Omental fat pad (tissue), 4 donors: ENCODE results near the gene INIP. TPM values are rescaled to one million over a fixed set of nuclear protein-coding genes. Genes with fewer than 3 reads are reported as not detected.
"Not testable (repeated sequence)": the region's sequence is repeated elsewhere in the genome, so short reads cannot be mapped to it uniquely, and the experiment has no call there.

Experiments used
- ATAC-seq: fragments of 150-250 bp; one replicate; pipeline ENCODE4 v1.9.1; 2016; ENCODE audit warnings: mild to moderate bottlenecking, moderate library complexity; ENCODE audit not compliant: low FRiP score
- DNase-seq: peaks from one replicate; pipeline ENCODE4 v3.0.0-alpha.2; 2019; ENCODE audit warnings: low spot score
- total RNA-seq, 4 donors: library from RNA; depleted of rRNA; stranded (reverse); fragments of >200 nt; gene quantifications; one replicate each; pipeline ENCODE4 v1.1.0, GENCODE V29; 2016
- TF ChIP-seq, protein P1 (sequence below), 3 donors: fragments of 450-650 bp; IDR thresholded peaks; one replicate each; pipeline ENCODE4 v1.5.1; 2016 to 2017; ENCODE audit warnings: antibody characterized with exemption in 3 of 3, mild to moderate bottlenecking in 3 of 3, moderate library complexity in 2 of 3

INIP gene
- total RNA-seq, 4 donors from 2014 or later = 11.2 to 16.1 (median 13.6) TPM

DNA sequence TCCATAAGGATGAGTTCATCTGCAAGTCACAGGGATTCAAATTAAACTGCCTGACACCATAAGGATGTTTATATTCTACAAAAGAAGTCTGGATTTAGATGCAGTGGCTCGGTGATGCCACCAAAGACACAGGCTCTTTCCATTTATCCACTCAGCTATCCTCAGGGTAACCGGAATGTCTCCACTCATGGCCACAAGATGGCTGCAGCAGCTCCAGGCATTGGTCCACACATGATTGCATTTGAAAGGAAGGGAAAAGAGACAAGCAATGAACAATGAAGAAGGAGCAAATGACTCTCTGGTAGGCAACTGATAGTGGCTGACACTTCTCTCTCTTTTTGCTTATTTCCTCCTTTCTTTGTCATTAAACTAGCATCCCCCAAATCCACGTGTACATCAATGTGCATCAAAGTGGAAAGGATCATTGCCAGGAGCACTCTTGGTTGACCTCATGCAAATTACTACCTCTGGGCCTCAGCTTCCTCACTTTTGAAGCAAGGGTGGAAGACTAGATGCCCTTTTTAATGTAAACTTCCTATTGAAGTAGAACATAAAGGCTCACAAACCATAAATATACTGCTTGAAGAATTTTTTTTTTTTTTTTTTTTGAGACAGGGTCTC, 25.4 kb upstream of the INIP start:
- TF ChIP-seq, protein P1, sequence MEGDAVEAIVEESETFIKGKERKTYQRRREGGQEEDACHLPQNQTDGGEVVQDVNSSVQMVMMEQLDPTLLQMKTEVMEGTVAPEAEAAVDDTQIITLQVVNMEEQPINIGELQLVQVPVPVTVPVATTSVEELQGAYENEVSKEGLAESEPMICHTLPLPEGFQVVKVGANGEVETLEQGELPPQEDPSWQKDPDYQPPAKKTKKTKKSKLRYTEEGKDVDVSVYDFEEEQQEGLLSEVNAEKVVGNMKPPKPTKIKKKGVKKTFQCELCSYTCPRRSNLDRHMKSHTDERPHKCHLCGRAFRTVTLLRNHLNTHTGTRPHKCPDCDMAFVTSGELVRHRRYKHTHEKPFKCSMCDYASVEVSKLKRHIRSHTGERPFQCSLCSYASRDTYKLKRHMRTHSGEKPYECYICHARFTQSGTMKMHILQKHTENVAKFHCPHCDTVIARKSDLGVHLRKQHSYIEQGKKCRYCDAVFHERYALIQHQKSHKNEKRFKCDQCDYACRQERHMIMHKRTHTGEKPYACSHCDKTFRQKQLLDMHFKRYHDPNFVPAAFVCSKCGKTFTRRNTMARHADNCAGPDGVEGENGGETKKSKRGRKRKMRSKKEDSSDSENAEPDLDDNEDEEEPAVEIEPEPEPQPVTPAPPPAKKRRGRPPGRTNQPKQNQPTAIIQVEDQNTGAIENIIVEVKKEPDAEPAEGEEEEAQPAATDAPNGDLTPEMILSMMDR (IDR thresholded peaks at IDR 0.05) = no peak
- ATAC-seq (no peak), DNase-seq (no peak)

DNA sequence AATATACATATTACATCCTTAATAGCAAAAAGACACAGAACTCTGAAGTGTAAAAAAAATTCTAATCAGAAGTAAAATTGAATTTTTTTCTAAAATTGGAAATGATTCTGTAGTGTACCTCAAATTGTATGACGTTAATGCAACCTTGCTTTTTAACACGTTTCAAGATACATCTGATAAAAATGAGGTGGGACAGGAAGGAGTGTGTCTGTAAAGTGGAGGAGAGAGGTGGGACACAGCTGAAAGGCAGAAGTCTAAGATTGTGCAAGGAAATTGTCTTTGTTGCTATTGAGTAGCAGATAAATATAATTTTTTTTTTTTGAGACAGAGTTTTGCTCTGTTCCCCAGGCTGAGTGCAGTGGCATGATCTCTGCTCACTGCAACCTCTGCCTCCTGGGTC, 17.0 kb upstream of the INIP start:
- TF ChIP-seq, protein P1 (IDR thresholded peaks at IDR 0.05) = no peak
- DNase-seq (no peak), ATAC-seq (no peak)

DNA sequence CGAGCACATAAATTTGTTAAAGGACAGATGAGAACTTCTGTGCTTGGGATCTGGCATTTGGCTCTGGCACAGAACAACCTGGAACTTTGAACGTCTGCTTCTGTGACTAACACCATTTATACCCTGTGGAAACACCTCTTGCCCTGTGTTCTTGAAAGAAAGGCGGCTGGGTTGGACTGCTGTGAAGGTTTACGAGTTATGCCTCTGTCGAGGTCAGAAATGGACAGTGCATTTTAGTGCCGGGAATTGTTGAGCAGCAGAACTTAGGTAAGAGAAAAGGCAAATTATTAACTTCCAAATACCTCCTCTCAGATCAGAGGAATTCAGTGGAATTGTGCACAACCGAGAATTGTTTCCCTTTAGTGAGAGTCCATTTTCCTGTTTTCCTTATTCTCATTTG, 14.1 kb upstream of the INIP start:
- no peak for ATAC-seq
- TF ChIP-seq, protein P1 (IDR thresholded peaks at IDR 0.05) = no peak
- no peak for DNase-seq

DNA sequence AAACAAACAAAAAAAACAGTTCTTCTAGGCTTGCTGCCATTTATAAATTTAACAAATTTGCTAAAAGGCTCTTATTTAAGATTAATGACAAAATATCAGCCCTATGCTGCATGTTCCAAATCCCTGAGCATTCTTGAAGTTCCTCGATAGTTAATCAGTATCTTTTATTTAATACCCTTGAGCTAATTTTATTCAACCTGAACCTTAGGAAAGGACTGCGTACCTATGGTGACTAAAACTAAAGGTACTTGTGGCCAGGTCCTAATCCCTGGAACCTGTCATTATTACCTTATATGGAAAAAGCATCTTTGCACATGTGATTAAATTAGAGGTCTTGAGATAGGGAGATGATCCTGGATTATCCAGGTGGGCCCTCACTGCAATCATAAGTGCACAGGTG, 10.5 kb upstream of the INIP start:
- TF ChIP-seq, protein P1 (IDR thresholded peaks at IDR 0.05) = no peak
- DNase-seq = no peak
- ATAC-seq = no peak

DNA sequence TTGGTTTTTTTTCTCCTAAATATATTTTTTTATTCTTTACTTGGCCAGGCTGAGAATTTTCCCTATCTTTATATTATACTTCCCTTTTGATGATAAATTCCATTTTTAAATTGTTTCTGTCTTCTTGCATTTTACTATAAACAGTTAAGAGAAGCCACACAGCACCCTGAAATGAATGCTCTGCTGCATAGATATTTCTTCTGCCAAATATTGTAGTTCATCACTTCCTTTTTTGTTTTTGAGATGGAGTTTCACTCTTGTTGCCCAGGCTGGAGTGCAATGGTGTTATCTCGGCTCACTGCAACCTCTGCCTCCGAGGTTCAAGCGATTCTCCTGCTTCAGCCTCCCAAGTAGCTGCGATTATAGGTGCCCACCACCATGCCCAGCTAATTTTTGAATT, 8.5 kb upstream of the INIP start:
- DNase-seq (no peak), ATAC-seq (no peak)
- TF ChIP-seq, protein P1 (IDR thresholded peaks at IDR 0.05) = no peak

DNA sequence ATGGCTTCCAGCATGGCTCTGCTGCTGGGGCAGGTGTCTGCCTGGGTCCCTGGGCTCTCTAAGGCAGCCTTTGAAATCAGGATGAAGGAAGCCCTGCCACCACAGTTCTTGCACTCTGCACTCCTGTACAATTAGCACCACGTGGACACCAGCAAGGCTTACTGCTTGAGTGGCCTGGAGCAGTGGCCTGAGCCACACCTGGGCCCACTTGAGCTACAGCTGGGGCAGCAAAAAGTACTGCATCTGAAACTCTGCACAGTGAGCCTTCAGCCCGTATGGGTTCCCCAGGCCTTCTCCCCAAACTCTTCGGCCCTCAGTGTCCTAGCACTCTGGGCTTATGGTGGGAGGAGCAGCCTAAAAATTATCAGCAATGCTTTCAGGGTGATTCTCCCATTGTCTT, 8.0 kb upstream of the INIP start:
- ATAC-seq (no peak), DNase-seq (no peak)
- TF ChIP-seq, protein P1 (IDR thresholded peaks at IDR 0.05) = no peak

DNA sequence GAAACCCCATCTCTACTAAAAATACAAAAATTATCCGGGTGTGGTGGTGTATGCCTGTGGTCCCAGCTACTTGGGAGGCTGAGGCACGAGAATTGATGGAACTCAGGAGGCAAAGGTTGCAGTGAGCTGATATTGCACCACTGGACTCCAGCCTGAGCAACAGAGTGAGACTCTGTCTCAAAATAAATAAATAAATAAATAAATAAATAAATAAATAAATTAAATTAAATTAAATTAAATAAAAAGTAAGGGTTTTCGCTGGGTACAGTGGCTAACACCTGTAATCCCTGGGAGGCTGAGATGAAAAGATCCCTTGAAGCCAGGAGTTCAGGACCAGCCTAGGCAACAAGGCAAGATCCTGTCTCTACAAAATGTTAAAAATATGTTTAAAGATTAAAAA, 4.8 kb upstream of the INIP start:
- not testable (repeated sequence) for ATAC-seq, DNase-seq
